Measurements from ENCODE around the gene RDH14.

DNA sequence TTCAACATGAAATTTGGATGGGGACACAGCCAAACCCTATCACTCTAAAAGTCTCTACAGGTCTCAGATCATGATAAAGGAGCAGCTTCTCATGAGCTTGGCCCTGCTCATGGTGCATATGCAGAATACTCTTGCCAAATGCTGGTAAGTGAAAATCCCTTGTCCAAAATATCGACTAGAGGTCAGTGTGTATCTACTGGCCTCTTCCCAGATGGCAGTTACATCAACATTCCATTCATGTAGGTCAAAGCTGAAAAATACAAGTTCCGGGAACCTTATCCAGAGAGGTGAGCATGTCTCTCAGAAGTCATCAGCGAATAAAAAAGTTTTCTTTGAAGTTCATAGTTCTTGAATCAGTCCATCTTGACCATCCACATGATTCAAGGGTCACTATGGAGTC lies 36.5 kb upstream of the RDH14 start:
- TF ChIP-seq, protein P1, sequence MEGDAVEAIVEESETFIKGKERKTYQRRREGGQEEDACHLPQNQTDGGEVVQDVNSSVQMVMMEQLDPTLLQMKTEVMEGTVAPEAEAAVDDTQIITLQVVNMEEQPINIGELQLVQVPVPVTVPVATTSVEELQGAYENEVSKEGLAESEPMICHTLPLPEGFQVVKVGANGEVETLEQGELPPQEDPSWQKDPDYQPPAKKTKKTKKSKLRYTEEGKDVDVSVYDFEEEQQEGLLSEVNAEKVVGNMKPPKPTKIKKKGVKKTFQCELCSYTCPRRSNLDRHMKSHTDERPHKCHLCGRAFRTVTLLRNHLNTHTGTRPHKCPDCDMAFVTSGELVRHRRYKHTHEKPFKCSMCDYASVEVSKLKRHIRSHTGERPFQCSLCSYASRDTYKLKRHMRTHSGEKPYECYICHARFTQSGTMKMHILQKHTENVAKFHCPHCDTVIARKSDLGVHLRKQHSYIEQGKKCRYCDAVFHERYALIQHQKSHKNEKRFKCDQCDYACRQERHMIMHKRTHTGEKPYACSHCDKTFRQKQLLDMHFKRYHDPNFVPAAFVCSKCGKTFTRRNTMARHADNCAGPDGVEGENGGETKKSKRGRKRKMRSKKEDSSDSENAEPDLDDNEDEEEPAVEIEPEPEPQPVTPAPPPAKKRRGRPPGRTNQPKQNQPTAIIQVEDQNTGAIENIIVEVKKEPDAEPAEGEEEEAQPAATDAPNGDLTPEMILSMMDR (IDR thresholded peaks at IDR 0.05), result no peak
- no peak for TF ChIP-seq POLR2A (IDR thresholded peaks at IDR 0.05)

Data from testis (tissue), 2 donors.